ENCODE data around the gene JAKMIP2.

GRCh38 chr5:147809830-147810666 lies 27.5 kb upstream of the JAKMIP2 start:
- TF ChIP-seq POLR2A (IDR thresholded peaks at IDR 0.05) (no peak), CTCF (IDR thresholded peaks at IDR 0.05 in 4 of 5, conservative IDR thresholded peaks at IDR 0.05 in 1 of 5) (no peak)

Data from gastrocnemius medialis (tissue), 4 donors.